Neural cell (in vitro differentiated cells): ENCODE results near the gene MCM7.

Source experiments
- POLR2AphosphoS5 ChIP-seq: IDR thresholded peaks from 2 replicates; pipeline ENCODE4 v1.6.1; 2012
- SMC3 ChIP-seq: fragments of 450-650 bp; conservative IDR thresholded peaks from 2 replicates; pipeline ENCODE4 v1.6.1; 2014; ENCODE audit warnings: antibody characterized with exemption, mild to moderate bottlenecking, moderate library complexity; ENCODE audit not compliant: poor library complexity
- TF ChIP-seq, protein P1 (sequence below): fragments of 450-650 bp; IDR thresholded peaks from 2 replicates; pipeline ENCODE4 v1.5.1; 2014; ENCODE audit warnings: antibody characterized with exemption, mild to moderate bottlenecking, moderate library complexity; ENCODE audit not compliant: poor library complexity, severe bottlenecking

DNA sequence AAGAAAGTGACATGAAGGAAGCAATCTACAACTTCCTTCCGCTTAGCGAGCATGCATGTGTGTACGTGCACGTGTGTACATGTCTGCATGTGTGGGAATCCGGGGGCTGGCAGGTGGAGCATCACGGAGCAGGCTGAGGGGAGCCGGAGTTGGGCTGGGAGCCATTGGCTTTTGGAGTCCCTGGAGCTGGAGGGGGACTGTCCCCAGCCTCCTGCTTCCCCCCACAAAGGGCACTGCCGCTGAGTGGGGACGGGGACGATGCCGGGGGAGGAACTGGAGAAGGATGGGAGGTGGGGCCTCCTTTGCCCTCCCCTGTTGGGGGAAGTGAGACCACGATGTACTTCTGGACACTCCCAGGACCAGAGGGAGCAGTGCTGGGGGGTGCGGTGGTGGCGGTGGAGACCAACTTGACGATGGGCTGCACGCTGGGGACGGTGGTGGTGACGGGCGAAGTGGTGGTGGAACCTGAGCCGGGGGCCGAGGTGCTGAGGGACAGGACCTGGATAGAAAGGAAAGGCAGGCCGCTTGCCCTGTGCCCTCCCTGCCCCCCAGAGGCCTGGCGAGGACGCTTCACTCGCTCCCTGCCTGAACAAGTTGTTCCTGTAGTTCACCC lies 6.0 kb upstream of the MCM7 start:
- TF ChIP-seq, protein P1, sequence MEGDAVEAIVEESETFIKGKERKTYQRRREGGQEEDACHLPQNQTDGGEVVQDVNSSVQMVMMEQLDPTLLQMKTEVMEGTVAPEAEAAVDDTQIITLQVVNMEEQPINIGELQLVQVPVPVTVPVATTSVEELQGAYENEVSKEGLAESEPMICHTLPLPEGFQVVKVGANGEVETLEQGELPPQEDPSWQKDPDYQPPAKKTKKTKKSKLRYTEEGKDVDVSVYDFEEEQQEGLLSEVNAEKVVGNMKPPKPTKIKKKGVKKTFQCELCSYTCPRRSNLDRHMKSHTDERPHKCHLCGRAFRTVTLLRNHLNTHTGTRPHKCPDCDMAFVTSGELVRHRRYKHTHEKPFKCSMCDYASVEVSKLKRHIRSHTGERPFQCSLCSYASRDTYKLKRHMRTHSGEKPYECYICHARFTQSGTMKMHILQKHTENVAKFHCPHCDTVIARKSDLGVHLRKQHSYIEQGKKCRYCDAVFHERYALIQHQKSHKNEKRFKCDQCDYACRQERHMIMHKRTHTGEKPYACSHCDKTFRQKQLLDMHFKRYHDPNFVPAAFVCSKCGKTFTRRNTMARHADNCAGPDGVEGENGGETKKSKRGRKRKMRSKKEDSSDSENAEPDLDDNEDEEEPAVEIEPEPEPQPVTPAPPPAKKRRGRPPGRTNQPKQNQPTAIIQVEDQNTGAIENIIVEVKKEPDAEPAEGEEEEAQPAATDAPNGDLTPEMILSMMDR: no peak
- TF ChIP-seq POLR2AphosphoS5 (no peak), SMC3 (no peak)
